Endodermal cell (in vitro differentiated cells): ENCODE data around the gene PI4KB. TPM values are rescaled to one million over a fixed set of nuclear protein-coding genes. Genes with fewer than 3 reads are reported as not detected.

Source experiments
- DNase-seq: peaks from one replicate; pipeline ENCODE4 v3.0.0-alpha.2; 2017
- H3K27ac ChIP-seq: 2 replicates; pipeline ENCODE4 v1.5.1; 2013; ENCODE audit warnings: mild to moderate bottlenecking, low read depth, low read length, moderate library complexity
- H3K27me3 ChIP-seq: 2 replicates; pipeline ENCODE4 v1.6.1; 2013; ENCODE audit warnings: mild to moderate bottlenecking, low read length, moderate library complexity; ENCODE audit not compliant: insufficient read depth, control insufficient read depth, poor library complexity, severe bottlenecking
- H3K36me3 ChIP-seq: 2 replicates; pipeline ENCODE4 v1.7.0; 2013; ENCODE audit warnings: mild to moderate bottlenecking, low read length, moderate library complexity; ENCODE audit not compliant: control insufficient read depth, insufficient read depth
- H3K4me1 ChIP-seq: one replicate; pipeline ENCODE4 v1.7.0; 2013; ENCODE audit warnings: low read length; ENCODE audit not compliant: control insufficient read depth, insufficient read depth
- H3K4me3 ChIP-seq: 2 replicates; pipeline ENCODE4 v1.5.1; 2013; ENCODE audit warnings: mild to moderate bottlenecking, low read length, moderate library complexity
- H3K9ac ChIP-seq: 2 replicates; pipeline ENCODE4 v1.6.1; 2013; ENCODE audit warnings: mild to moderate bottlenecking, low read length, moderate library complexity; ENCODE audit not compliant: poor library complexity, severe bottlenecking; ENCODE audit errors: extremely low read depth
- H3K9me3 ChIP-seq: 2 replicates; pipeline ENCODE4 v1.6.1; 2013; ENCODE audit warnings: mild to moderate bottlenecking, low read length, moderate library complexity; ENCODE audit not compliant: control insufficient read depth
- H3K27ac Mint-ChIP-seq: 2 replicates; pipeline ENCODE4 v1.8.0; 2020; ENCODE audit warnings: mixed read lengths
- H3K27me3 Mint-ChIP-seq: 2 replicates; pipeline ENCODE4 v1.8.0; 2021; ENCODE audit warnings: mild to moderate bottlenecking, mixed read lengths; ENCODE audit not compliant: insufficient read depth
- H3K36me3 Mint-ChIP-seq: 2 replicates; pipeline ENCODE4 v1.8.0; 2020; ENCODE audit warnings: low read depth, mixed read lengths
- H3K4me1 Mint-ChIP-seq: 2 replicates; pipeline ENCODE4 v1.8.0; 2020; ENCODE audit warnings: mixed read lengths
- H3K4me3 Mint-ChIP-seq: 2 replicates; pipeline ENCODE4 v1.8.0; 2020; ENCODE audit warnings: mild to moderate bottlenecking, moderate library complexity, mixed read lengths
- H3K9me3 Mint-ChIP-seq: 2 replicates; pipeline ENCODE4 v1.8.0; 2020; ENCODE audit warnings: mild to moderate bottlenecking, mixed read lengths
- CTCF ChIP-seq: fragments of 200-600 bp; sonication (generic); conservative IDR thresholded peaks from 2 replicates; pipeline ENCODE4 v1.5.0; 2021; ENCODE audit warnings: antibody characterized with exemption, mild to moderate bottlenecking
- WGBS, 2 experiments: methylation state at CpG; one replicate each; pipeline versions ENCODE4 v1.1.5 to v1.1.7; 2013; ENCODE audit warnings: missing lambda C conversion rate in 2 of 2, mixed read lengths in 1 of 2; ENCODE audit not compliant: insufficient coverage in 1 of 2, insufficient read length in 1 of 2; 5-methylcytosine and 5-hydroxymethylcytosine counted together
- total RNA-seq, 2 donors: library from RNA; stranded (reverse); fragmentation: NEBNext Ultra II Directional in 1 of 2; extraction: Animal tissue kit (Norgen Biotek cat#: 25700) in 1 of 2; gene quantifications; 2 replicates in 1 of 2; 3 replicates in 1 of 2; pipeline ENCODE4 v1.2.1, GENCODE V29; 2021

The PI4KB gene
- total RNA-seq, 2 donors from 2014 or later = 34.3 to 37.5 TPM

- Mint-ChIP-seq H3K4me1 (peaks cover 12% of the 10 kb centered on the region), H3K9me3 (no peaks in the 10 kb centered on the region), H3K27me3 (no peaks in the 10 kb centered on the region), H3K27ac (no peak overlapping the region), H3K4me3 (peak overlapping the region; percentile 59), H3K36me3 (peaks cover 6% of the 10 kb centered on the region)
- WGBS, 2 experiments = 94 to 96% methylated on average over 3 to 9 of the region's 9 CpGs
- H3K9ac ChIP-seq = peak overlapping the region; percentile 30
- H3K27ac ChIP-seq = no peak overlapping the region
- no peaks in the 10 kb centered on the region for H3K9me3 ChIP-seq
- DNase-seq = no peak
- H3K36me3 ChIP-seq = no peaks in the 10 kb centered on the region
- H3K27me3 ChIP-seq = no peaks in the 10 kb centered on the region
- peaks cover 6% of the 10 kb centered on the region for H3K4me1 ChIP-seq
- H3K4me3 ChIP-seq = no peak overlapping the region
- TF ChIP-seq CTCF = no peak
Measured at GRCh38 chr1:151371370-151372057, 44.3 kb upstream of the PI4KB start.

GRCh38 chr1:151370211-151370911 is 43.1 kb upstream of the PI4KB start:
- no peaks in the 10 kb centered on the region for H3K27me3 ChIP-seq
- H3K36me3 ChIP-seq = no peaks in the 10 kb centered on the region
- no peak overlapping the region for H3K27ac Mint-ChIP-seq
- H3K4me1 ChIP-seq = peaks cover 6% of the 10 kb centered on the region
- H3K9ac ChIP-seq = no peak overlapping the region
- no peak for DNase-seq
- no peaks in the 10 kb centered on the region for H3K9me3 ChIP-seq
- H3K4me3 Mint-ChIP-seq = no peak overlapping the region
- no peak overlapping the region for H3K27ac ChIP-seq
- no peak overlapping the region for H3K4me3 ChIP-seq
- WGBS, 2 experiments = 92 to 100% methylated on average over 4 to 6 of the region's 6 CpGs
- TF ChIP-seq CTCF = no peak
- H3K27me3 Mint-ChIP-seq = no peaks in the 10 kb centered on the region
- peaks cover 11% of the 10 kb centered on the region for H3K36me3 Mint-ChIP-seq
- H3K9me3 Mint-ChIP-seq = no peaks in the 10 kb centered on the region
- H3K4me1 Mint-ChIP-seq = peaks cover 12% of the 10 kb centered on the region

GRCh38 chr1:151369621-151370048 is 42.4 kb upstream of the PI4KB start:
- peaks cover 16% of the 10 kb centered on the region for H3K36me3 Mint-ChIP-seq
- no peak overlapping the region for H3K27ac Mint-ChIP-seq
- Histone ChIP-seq H3K4me1 (peaks cover 6% of the 10 kb centered on the region), H3K27me3 (no peaks in the 10 kb centered on the region), H3K9me3 (no peaks in the 10 kb centered on the region), H3K4me3 (no peak overlapping the region), H3K9ac (no peak overlapping the region), H3K36me3 (no peaks in the 10 kb centered on the region), H3K27ac (no peak overlapping the region)
- WGBS, 2 experiments = 95 to 100% methylated on average over 3 to 15 of the region's 15 CpGs
- DNase-seq = no peak
- peaks cover 12% of the 10 kb centered on the region for H3K4me1 Mint-ChIP-seq
- no peaks in the 10 kb centered on the region for H3K27me3 Mint-ChIP-seq
- peak; percentile 40 for TF ChIP-seq CTCF
- no peak overlapping the region for H3K4me3 Mint-ChIP-seq
- no peaks in the 10 kb centered on the region for H3K9me3 Mint-ChIP-seq
